GM19240 (cell line): ENCODE results near the gene CLEC9A.
"Not testable (repeated sequence)": the region's sequence is repeated elsewhere in the genome, so short reads cannot be mapped to it uniquely, and the experiment has no call there.

Experiments
- DNase-seq: peaks from one replicate; pipeline ENCODE4 v3.0.0; 2011; ENCODE audit warnings: low spot score; ENCODE audit not compliant: insufficient read length

Gene CLEC9A

DNA sequence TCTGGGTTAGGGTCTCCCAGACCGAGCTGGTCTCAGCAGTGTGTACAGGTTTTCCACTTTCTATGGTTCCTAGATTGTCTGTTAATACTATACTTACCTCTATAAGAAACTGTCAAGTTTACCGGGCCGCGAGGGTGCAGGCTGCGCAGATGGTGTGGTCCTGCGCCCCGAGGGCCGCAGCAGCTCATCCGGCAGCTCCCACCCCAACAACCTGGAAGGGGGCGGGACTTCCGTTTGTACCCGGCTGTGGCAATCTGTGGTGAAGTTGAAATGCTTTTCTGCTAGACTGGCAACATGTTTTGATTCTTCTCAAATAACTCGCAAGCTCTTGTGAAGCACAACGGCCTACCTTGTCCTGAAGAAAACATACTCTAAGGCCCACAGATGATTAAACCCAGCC lies at the start of gene CLEC9A:
Gene CLEC9A (plus strand): TSS at position 237 of the 400 bp plus-strand sequence. CDS start 22,006 bp downstream, outside the sequence.
- no peak for DNase-seq

DNA sequence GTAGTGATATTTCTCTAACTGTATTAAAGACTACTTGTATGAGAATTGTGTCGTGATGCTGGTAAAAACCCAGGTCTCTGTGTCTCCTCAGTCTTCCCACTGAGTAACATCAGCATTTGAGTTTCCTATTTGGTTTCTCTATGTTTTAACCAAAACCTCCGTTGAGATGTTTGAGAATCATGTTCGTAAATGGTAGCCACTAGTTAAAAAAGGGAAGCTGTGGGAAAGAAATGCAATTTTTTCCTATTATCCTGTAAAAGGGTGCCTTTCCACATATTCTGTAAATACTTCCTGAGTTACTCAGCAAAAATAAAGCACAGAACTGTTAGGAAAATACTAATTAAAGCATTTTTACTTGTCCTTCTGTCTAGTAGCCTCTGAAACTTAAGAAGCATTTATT lies 38.6 kb upstream of the CLEC9A start:
- no peak for DNase-seq

DNA sequence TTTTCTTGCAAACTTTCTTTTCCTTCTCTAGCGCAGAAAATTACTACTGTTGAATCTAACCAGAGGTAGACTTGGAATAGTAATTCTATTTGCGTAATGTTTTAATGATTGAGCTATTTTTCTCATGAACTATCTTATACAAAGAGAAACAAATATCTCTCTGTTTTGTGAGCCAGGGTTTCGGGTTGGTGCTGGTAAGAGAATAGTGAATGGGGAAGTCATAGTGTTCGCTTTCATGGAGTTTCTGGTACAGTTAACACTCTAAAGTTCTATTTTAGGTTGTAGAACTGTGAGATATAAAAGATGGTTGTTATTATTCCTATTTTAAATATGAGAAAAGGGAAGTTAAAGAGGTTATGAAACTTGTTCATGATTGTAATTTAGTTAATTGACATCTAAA lies 38.2 kb upstream of the CLEC9A start:
- DNase-seq: no peak

DNA sequence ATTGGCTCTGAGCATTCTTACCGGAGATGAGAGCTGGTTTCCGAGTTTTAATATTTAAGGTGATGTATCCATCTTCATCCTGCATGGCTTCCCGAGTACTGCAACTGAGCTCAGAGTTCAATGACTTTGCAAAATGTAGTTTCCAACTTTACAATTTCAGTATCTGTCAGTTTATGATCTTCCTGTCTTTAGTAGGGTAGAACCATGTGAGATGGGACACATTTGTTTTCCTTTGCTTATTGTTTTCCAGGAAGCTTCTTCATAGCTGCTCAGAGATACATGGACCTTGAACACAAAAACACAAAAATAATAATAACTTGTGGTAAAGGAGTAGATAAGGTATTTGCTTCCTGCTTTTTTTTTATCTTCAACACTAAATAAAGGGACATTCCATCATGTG lies 31.5 kb upstream of the CLEC9A start, which contains the start of gene CLEC1B:
Gene CLEC1B (minus strand): TSS at position 106 of the 400 bp plus-strand sequence. CDS start 21 bp downstream, at position 85.
- DNase-seq: no peak

DNA sequence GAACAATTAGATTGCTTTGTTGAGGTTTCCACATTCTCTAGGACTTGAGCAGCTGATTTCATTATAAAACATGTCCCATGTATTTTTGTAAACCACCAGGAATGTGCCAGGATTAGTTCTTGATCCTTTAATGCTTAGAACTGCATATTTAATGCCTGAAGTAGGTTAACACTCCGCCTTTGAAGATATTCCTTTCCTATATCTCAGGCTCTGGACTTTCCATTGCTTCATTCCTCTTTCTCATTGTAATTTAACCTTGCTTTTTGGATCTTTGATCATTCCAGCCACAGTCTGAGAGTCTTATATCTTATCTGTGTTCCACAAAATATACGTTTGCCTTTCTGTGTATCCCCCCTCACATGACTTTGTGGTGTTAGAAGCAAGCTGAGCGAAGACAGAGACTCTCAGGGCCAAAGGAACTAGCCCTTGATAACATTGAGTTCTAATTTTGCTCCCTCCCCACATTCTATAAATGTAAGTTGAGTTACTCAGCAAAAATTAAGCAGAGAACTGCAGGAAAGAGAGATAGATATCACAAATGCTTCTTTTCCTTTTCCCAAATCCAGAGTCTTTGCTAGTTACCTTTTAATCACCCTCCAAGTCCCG lies 29.2 kb upstream of the CLEC9A start:
- no peak for DNase-seq

DNA sequence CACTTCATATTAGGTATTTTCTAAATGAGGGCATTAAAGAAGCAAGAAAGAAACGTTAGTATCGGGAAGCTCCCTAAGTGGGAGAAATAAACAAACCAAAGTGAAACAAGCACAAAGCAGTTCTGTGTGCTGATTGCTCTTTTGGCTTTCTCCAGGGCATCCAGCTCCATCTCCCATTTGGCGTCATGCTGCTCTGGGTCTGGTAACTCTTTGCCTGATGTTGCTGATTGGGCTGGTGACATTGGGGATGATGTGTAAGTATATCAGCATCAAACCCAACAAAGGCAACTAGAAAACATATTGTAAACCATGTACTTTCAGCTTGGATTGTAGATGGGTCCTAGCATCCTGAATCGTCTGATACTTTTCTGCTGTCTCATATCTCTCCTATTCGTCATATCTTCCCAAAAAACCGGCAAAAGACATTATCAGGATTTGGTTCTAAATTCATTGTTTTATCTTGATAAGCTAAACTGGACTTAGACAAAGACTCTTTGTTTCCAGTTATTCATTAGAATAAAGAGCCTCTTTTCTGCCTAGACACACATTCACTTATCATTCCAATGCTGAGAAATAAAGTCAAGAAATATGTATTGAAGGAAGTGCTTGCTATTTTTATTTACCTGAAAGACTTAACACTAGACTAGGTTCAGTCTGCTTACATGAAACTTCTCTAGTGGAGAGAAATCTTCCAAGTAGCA lies 17.7 kb upstream of the CLEC9A start:
- no peak for DNase-seq

DNA sequence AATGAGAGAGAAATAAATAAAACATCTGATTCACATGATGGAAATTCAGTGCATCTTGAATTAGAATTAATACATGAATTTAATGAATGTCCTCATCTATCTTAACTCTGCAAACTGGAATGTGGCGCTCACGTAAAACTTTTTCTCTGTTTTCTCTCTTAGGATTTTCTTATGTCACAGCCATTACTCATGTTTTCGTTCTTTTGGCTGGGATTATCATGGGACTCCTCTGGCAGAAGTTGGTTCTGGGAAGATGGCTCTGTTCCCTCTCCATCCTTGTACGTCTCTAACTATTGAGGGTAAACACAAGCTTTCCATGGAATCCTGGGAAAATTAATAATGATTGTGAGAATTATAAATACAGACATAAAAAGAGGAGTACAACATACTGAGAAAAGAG lies 15.0 kb upstream of the CLEC9A start:
- no peak for DNase-seq

DNA sequence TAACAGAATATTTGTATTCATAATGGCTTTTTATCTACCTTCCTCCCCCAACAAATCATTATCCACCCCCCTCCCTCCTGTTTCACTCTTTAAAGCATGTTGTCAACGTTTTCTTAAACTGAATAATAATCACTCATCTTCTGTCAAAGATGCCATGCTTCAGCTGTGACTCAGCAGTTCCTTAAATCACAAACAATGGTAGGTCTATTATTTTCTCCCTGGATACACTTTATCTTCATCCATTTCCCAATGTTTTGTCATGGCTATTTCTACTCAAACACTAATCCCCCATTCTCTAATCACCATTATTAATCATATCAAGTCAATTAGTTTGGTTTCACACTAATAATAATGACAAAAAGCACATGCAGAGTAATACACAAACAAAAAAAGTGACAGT lies 13.6 kb upstream of the CLEC9A start:
- DNase-seq: no peak

DNA sequence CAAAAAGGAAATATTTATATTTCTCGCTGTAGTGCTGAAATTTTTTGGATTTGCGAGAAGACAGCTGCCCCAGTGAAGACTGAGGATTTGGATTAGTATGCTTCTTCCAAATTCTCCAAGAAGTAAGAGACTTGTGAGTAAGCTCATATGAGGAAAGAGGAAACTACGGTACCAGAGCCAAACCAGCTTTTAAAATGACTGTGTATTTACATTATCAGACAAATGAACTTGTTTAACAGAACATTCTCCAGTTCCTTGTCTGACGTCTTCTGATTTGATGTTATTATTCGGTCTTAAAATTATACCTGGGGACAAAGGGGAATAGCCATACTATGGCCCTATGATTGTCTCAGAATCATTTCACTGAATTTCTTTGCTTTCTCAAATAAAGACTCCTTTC lies 12.1 kb upstream of the CLEC9A start:
- DNase-seq: no peak

DNA sequence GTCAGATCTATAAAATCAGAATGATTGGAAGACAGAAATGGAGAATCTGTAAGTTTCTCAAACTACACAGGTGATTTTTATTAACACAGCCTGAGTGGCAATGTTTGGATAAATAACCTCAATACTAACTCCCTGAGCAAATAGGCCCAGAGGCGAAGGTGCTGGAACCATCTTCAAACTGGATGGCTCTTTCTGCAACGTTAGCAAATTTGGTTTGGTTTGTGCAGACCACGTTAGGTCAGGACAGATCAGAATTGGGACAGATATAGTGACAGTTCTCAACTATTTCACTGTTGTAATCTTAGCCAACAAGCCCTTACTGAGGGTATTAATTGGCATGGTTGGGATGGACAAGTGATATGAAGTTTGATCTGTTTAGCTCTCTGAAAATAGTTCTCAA lies 9.1 kb upstream of the CLEC9A start:
- no peak for DNase-seq

DNA sequence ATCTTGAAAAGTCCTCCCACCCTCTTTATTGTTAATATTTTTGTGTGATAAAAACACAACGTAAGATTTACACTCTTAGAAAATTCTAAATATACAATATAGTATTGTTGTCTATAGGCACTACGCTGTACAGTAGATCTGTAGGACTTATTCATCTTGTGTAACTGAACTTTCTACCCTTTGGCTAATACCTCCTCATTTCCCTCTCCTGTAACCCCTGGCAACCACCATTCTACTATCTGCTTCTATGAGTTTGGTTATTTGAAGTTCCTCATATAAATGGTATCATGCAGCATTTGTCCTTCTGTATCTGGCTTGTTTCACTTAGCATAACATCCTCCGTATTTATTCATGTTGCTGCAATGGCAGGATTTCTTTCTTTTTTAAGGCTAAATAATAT lies 5.2 kb upstream of the CLEC9A start:
- no peak for DNase-seq

DNA sequence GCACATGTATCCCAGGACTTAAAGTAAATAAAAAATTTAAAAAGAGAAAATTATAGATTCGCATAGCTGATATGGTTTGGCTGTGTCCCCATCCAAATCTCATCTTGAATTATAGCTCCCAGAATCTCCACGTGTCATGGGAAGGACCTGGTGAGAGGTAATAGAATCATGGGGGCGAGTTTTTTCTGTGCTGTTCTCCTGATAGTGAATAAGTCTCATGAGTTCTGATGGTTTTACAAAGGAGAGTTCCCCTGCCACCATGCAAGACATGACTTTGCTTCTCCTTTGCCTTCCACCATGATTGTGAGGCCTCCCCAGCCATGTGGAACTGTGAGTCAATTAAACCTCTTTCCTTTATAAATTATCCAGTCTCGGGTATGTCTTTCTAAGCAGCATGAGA lies 3.8 kb upstream of the CLEC9A start:
- not testable (repeated sequence) for DNase-seq

DNA sequence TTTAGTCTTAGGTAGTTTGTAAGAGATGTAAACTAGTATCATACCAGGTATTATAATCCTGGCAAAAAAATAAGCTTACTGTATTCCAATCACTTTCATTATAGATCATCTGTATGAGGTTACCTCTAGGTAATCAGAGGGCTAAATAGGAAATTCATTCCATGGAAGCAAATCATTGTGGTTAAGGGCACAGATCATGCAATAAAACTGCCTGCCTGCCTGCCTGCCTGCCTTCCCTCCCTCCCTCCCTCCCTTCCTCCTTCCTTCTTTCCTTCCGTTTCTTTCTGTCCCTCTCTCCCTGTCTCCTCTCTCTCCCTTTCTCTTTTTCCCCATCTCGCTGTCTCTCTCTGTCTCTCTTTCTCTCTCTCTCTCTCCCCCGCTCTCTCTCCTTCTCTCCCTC lies 3.2 kb upstream of the CLEC9A start:
- no peak for DNase-seq

DNA sequence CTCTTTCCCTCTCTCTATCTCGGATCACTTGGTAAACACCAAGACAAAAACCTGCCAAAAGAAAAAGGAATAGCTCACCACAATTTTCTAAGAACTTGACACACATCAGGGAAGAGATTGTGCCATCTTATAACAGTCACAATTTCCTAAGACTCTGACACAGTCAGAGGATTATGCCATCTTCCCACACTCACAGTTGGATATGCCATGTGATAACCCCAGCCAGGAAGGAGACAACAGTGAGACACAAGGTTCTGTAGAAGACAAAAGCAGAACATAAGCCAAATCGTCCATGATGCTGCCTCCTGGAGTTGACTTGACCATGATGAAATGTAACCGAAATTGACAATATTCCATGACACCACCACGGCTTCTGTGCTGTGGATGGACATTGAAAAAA lies 2.8 kb upstream of the CLEC9A start:
- DNase-seq: no peak

DNA sequence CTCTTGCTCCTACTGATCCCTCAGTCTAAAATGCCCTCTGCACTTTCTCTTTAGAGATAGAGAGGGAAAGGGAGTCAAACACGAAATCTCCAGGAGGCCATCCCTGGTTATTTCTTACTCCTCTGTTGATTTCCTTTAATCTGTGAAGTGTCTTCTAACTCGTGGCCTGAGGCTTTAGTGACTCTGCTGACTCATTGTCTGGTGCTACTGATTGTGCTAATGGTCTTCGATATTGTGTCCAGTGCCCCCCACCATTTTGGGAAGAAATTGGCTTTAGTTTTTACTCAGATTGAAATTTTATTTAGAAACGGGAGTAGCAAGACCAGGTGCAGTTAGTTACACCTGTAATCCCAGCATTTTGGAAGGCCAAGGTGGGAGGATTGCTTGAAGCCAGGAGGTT lies 839 bp downstream of the CLEC9A start:
- DNase-seq: no peak

DNA sequence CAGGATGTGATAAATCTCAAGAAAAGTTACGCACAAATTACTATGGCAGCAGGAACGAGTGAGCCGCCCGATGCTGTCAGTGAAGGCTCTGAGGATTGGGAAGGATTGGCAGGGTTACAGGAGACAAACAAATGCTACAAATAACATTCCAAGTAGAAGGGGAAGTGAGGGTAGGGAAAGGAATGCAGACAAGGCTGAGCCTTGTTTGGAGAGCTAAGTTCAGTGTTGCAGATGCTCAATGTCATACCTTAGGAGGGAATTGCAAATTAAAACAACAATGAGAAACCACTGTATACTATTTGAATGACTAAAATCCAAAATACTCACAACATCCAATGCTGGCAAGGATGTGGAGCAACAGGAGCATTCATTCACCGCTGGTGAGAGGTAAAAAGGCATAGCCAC lies 1.3 kb downstream of the CLEC9A start:
- no peak for DNase-seq

DNA sequence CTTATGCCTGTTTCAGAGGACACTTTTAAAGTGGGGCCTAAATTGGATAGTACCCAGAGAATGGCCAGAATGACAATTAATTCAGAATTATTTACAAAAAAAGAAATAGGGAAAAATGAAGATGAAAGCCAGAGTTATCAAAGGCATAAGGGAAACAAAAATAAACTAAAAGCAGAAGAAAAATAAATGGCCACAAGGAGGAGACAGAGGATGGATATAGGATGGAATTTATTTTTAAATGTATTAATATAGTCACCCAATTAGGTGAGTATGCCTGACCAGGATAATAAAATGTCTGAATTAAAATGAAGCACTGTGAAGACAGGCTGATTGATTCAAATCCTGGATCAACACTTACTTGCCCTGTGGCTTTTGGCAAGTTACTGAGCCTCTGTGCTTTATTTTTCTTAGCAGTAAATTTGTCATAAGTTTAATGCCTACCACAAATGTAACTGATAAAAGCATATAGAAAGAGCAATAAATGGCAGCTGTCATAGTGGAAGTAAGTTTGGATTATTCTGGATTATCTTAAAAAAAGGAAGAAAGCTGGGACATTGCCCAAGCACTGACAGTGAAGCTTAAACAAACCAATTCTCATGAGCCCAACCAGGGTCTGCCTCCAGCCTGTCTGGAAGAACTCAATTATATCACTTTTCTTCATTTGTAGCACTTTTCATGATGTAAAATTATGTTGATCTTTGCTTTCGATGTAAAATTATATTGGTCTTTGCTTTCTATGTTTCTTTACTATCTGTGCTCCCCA lies 3.5 kb downstream of the CLEC9A start:
- DNase-seq: no peak

DNA sequence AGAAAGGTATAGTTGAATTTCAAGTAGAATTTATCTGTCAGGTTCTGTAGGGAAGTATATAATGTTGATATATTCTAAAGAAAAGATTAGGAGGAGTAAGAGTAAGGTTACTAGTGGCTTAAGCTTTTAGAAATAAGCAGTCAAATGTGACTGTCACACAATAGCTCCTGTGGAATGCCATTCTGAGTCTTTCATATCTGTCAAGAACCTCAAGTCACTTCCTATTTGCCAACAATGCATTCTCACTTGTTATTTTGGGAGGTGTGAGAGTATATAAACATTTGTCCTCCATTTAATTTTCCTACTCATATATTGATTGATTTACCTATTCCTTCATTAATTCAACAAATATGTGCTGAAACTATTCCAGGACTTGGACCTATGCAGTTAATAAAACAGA lies 11.7 kb downstream of the CLEC9A start:
- no peak for DNase-seq

DNA sequence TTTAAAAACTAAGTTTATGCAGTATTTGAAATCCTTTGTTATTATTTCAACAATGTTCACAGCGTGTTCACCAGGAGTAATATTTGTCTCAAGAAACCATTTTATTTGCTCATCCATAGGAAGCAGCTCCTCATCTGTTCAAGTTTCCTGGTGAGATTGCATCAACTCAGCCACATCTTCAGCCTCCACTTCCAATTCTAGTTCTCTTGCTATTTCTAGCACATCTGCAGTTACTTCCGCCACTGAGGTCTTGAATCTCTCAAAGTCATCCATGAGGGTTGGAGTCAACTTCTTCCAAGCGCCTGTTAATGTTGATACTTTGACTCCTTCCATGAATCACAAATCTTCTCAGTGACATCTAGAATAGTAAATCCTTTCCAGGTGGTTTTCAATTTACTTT lies 18.0 kb downstream of the CLEC9A start:
- no peak for DNase-seq

DNA sequence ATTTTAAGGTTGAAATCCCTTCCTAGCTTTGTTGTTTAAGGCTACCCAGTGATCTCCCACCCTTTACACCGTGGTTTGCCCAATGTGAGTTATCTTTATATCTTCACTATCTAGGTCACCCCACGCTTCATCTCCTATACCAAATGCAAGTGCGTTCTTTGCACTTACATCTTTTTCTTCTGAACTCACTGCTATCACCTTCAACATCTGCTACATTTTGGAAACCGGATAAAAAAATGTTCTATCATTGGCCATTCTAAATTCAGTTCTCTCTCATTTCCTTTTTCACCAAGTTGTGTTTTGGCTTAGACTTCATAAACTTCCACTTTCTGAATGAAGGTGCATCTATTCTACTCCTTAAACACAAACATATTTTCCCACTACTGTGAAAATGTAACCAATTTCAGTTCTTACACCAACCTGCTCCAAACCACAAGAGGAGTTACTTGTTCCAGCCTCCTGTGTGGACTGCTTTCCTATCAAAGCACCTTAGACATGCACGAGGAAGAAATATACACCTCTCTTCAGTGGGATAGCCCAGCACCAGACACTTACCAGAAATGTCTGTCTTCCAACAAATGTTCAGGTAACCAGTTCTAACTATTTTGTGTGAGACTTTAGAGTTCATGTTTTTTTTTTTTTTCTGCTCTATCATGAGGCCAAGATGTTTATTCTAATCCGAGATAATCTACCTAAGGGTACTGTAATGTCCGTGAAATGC lies 21.9 kb downstream of the CLEC9A start:
- DNase-seq: no peak

DNA sequence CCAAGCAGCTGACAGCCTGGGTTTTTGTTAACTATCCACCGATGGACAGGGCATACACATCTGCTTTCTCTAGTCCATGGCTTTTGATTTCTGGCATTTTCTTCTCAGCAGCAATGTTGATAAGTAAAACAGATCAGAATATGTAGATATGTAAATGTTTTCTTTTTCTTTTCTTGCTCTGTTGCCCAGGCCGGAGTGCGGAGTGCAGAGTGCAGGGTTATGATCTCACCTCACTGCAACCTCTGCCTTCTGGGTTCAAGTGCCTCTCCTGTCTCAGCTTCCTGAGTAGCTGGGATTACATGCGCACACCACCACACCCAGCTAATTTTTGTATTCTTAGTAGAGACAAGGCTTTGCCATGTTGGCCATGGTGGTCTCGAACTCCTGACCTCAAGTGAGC lies 27.9 kb downstream of the CLEC9A start:
- DNase-seq: no peak

DNA sequence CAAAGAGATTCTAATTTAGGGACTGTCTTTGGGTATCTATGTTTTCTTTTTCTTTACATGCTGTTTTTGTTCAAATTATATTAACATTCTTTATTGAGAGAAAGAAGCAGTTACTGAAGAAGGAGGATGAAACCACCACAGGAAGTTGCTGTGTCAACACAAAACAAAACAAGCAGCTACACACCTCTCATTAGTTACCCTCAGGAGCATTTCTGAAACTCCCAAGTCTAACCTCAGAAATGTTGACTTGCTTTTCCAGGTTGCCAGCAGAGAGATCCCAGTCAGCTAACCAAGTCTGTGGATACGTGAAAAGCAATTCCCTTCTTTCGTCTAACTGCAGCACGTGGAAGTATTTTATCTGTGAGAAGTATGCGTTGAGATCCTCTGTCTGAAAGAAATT lies 34.8 kb downstream of the CLEC9A start:
- no peak for DNase-seq
